ENCODE measurements around the gene AMDHD2. TPM values are rescaled to one million over a fixed set of nuclear protein-coding genes. Genes with fewer than 3 reads are reported as not detected.
A peak's percentile ranks its signal among the peaks of the same experiment; 100 is the strongest.
"Not testable (repeated sequence)": the region's sequence is repeated elsewhere in the genome, so short reads cannot be mapped to it uniquely, and the experiment has no call there.

The AMDHD2 gene
- total RNA-seq, 5 donors from 2014 or later (not counting 1 experiment from before 2014, with no cell fraction given), result 104 to 215 (median 122) TPM

DNA sequence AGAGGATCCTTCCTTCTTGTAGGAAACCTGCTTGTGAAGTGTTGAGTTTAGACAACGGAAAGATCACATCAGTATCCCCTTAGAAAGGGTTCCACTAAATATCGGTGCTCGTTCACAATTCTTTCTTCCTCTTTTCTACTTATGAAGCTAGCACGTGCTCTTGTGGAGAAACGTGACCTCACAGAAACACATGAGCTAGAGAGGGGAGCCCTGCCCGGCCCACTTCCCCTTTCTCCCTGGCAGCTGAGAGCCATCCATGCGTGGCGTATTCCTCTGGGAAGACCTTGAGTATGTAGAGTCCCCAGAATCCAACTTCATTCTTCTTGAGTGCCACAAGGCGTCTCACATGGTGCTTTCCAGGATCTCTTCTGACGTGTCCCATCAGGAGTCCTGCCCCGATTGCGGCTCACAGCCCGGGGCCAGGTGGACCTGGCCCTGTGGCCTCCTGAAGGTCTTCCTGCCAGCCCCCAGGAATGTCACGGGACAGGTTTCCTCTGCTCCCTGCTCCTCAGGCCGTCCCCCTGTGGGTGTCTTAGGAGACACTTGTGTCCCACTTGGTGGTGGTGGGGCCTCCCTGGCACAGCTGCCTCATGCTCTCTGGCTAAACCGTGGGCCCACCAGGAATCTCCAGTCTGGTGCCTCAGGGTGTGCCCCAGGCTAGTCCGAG, 40.1 kb downstream of the AMDHD2 start:
- H3K4me3 ChIP-seq (ENCODE audit: control insufficient read depth in 1 of 2, extremely low read depth in 1 of 2, low read length in 1 of 2); H3K27me3 ChIP-seq (replicated peaks in 1 of 2; ENCODE audit: control insufficient read depth in 2 of 2, extremely low read depth in 1 of 2, insufficient read depth in 2 of 2, low read length in 1 of 2); H3K27ac ChIP-seq (ENCODE audit: low read length); H3K4me1 ChIP-seq (ENCODE audit: control insufficient read depth in 1 of 2, extremely low read depth in 1 of 2, insufficient read depth in 2 of 2, low read length in 2 of 2); CTCF ChIA-PET; H3K27me3 Mint-ChIP-seq; DNase-seq; H3K9me3 ChIP-seq; H3K9me3 Mint-ChIP-seq; H3K4me1 Mint-ChIP-seq; H3K4me3 Mint-ChIP-seq; H3K27ac Mint-ChIP-seq; POLR2A ChIA-PET; H3K36me3 ChIP-seq (ENCODE audit: control insufficient read depth in 2 of 2, extremely low read depth in 1 of 2, insufficient read depth in 1 of 2, low read length in 1 of 2); H3K36me3 Mint-ChIP-seq: not testable (repeated sequence)
- peak in 3 of 4 experiments; percentile 10 to 25 (median 25) for ATAC-seq (replicated peaks in 1 of 4)
- WGBS (ENCODE audit: insufficient coverage), result no CpG with 5 or more reads among the region's 17 CpGs

DNA sequence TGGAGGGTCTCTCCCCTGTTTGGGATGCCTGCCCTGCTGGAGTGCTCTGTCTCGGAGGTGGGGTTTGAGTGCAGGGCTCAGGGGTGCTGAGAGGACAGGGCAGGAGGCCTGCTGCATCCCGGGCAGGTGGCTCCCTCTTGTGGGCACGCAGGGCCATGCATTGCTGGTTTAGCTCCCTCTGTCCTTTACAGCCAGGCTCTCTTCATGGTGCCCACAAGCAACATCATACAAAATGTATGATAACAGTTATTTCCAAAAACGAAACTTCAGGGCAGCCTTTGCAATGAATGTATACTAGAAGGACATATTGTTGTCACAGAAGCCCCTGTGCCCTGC, 40.6 kb downstream of the AMDHD2 start:
- H3K36me3 Mint-ChIP-seq; H3K4me3 Mint-ChIP-seq; H3K27me3 ChIP-seq (replicated peaks in 1 of 2; ENCODE audit: control insufficient read depth in 2 of 2, extremely low read depth in 1 of 2, insufficient read depth in 2 of 2, low read length in 1 of 2); H3K27me3 Mint-ChIP-seq; H3K9me3 ChIP-seq; H3K4me1 ChIP-seq (ENCODE audit: control insufficient read depth in 1 of 2, extremely low read depth in 1 of 2, insufficient read depth in 2 of 2, low read length in 2 of 2); CTCF ChIA-PET; H3K36me3 ChIP-seq (ENCODE audit: control insufficient read depth in 2 of 2, extremely low read depth in 1 of 2, insufficient read depth in 1 of 2, low read length in 1 of 2); H3K4me3 ChIP-seq (ENCODE audit: control insufficient read depth in 1 of 2, extremely low read depth in 1 of 2, low read length in 1 of 2); H3K27ac ChIP-seq (ENCODE audit: low read length); H3K4me1 Mint-ChIP-seq; H3K27ac Mint-ChIP-seq; POLR2A ChIA-PET; H3K9me3 Mint-ChIP-seq: not testable (repeated sequence)
- no CpG with 5 or more reads among the region's 4 CpGs for WGBS (ENCODE audit: insufficient coverage)
- DNase-seq, result peak in 33 of 35 experiments; percentile 19 to 74 (median 57)
- peak; percentile 92 to 95 (median 94) for ATAC-seq (replicated peaks in 1 of 4)

DNA sequence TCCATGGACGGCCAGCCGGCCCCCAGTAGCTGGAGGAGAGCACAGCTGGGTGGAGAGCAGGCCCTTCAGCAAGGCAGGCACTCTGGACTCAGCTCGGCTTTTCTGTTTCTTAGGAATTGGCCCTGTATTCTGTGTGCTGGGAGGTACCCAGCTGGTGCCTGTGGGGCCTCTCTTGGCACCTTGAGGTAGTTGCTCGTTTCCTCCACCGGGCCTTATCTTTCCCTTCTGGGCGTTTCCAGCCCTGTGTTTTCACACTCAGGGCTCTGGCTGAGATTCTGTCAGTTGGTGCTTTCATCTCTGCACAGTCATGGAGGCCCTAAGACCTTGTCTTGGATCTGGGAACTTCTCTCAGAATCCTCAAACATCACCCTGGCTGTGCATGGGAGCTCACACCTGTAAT, 47.3 kb downstream of the AMDHD2 start:
- H3K9me3 ChIP-seq; CTCF ChIA-PET; H3K36me3 ChIP-seq (ENCODE audit: control insufficient read depth in 2 of 2, extremely low read depth in 1 of 2, insufficient read depth in 1 of 2, low read length in 1 of 2); H3K27ac Mint-ChIP-seq; H3K4me3 ChIP-seq (ENCODE audit: control insufficient read depth in 1 of 2, extremely low read depth in 1 of 2, low read length in 1 of 2); DNase-seq; POLR2A ChIA-PET; H3K36me3 Mint-ChIP-seq; H3K4me1 Mint-ChIP-seq; H3K27me3 ChIP-seq (replicated peaks in 1 of 2; ENCODE audit: control insufficient read depth in 2 of 2, extremely low read depth in 1 of 2, insufficient read depth in 2 of 2, low read length in 1 of 2); H3K9me3 Mint-ChIP-seq; H3K4me1 ChIP-seq (ENCODE audit: control insufficient read depth in 1 of 2, extremely low read depth in 1 of 2, insufficient read depth in 2 of 2, low read length in 2 of 2); H3K27ac ChIP-seq (ENCODE audit: low read length); ATAC-seq (replicated peaks in 1 of 4); H3K27me3 Mint-ChIP-seq; H3K4me3 Mint-ChIP-seq: not testable (repeated sequence)
- WGBS (ENCODE audit: insufficient coverage), result no CpG with 5 or more reads among the region's 6 CpGs

DNA sequence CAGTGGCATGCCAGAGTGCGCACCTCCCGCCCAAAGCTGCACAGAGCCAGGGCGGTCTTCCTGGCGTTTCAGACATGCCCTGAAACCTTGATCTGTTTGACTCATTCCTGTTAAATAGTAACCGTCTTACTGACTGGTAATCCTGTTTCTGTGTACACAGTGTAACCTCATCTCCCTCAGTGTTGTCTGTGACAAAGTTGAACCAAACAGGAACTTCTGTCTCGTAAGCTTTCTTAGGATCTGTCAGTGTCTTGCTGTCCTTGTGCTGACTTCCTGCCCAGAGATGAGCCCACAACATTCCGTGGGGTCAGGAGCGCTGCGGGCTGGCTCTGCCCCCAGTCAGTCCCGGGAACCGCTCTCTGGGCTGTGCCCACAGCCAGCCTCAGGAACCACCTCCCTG, 48.4 kb downstream of the AMDHD2 start:
- POLR2A ChIA-PET; H3K27ac ChIP-seq (ENCODE audit: low read length); H3K36me3 ChIP-seq (ENCODE audit: control insufficient read depth in 2 of 2, extremely low read depth in 1 of 2, insufficient read depth in 1 of 2, low read length in 1 of 2); H3K4me1 ChIP-seq (ENCODE audit: control insufficient read depth in 1 of 2, extremely low read depth in 1 of 2, insufficient read depth in 2 of 2, low read length in 2 of 2); H3K9me3 Mint-ChIP-seq; H3K27me3 Mint-ChIP-seq; H3K4me1 Mint-ChIP-seq; CTCF ChIA-PET; H3K4me3 ChIP-seq (ENCODE audit: control insufficient read depth in 1 of 2, extremely low read depth in 1 of 2, low read length in 1 of 2); ATAC-seq (replicated peaks in 1 of 4); H3K9me3 ChIP-seq; H3K27me3 ChIP-seq (replicated peaks in 1 of 2; ENCODE audit: control insufficient read depth in 2 of 2, extremely low read depth in 1 of 2, insufficient read depth in 2 of 2, low read length in 1 of 2); H3K36me3 Mint-ChIP-seq; H3K4me3 Mint-ChIP-seq; H3K27ac Mint-ChIP-seq; DNase-seq: not testable (repeated sequence)
- no CpG with 5 or more reads among the region's 11 CpGs for WGBS (ENCODE audit: insufficient coverage)

DNA sequence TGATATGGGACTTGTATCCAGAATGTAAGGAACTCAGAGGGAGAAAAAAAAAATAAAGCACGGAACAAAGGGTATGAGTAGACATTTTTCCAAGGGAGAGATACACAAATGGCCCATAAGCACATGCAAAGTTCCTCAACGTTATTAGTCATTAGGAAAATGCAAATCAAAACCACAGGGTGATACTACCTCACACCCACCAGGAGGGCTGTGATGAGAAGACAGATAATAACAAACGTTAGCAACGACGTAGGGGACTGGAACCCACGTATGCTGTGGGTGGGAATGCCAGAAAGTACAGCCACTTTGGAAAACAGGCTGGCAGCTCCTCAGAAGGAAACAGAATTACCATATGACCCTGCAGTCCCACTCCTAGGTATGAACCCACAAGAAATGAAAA, 52.5 kb downstream of the AMDHD2 start:
- ATAC-seq (replicated peaks in 1 of 4); H3K27me3 Mint-ChIP-seq; CTCF ChIA-PET; H3K4me3 Mint-ChIP-seq; POLR2A ChIA-PET; H3K36me3 Mint-ChIP-seq; H3K4me3 ChIP-seq (ENCODE audit: control insufficient read depth in 1 of 2, extremely low read depth in 1 of 2, low read length in 1 of 2); H3K27me3 ChIP-seq (replicated peaks in 1 of 2; ENCODE audit: control insufficient read depth in 2 of 2, extremely low read depth in 1 of 2, insufficient read depth in 2 of 2, low read length in 1 of 2); H3K27ac ChIP-seq (ENCODE audit: low read length); H3K36me3 ChIP-seq (ENCODE audit: control insufficient read depth in 2 of 2, extremely low read depth in 1 of 2, insufficient read depth in 1 of 2, low read length in 1 of 2); H3K9me3 ChIP-seq; H3K27ac Mint-ChIP-seq; H3K9me3 Mint-ChIP-seq; DNase-seq; H3K4me1 ChIP-seq (ENCODE audit: control insufficient read depth in 1 of 2, extremely low read depth in 1 of 2, insufficient read depth in 2 of 2, low read length in 2 of 2); H3K4me1 Mint-ChIP-seq: not testable (repeated sequence)
- WGBS (ENCODE audit: insufficient coverage), result no CpG with 5 or more reads among the region's 6 CpGs

DNA sequence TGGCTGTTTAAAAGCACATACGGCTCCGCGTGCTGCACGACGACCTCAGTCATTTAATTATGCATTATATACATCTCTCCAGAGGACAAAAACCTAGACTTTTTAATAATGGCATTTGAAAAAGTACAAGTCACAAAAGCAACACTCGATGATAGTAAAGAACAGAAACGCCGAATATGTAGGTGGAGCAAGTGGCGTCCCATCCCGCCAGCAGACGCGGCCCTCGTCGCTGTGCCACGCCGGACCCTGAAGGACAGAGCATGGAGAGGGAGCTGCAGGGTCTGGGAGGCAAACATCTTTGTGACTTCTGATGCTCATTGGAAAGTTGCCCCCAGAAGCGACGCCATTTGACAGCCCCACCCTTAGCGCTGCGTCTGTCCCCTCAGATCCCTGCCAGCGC, 55.7 kb downstream of the AMDHD2 start:
- H3K36me3 ChIP-seq (ENCODE audit: control insufficient read depth in 2 of 2, extremely low read depth in 1 of 2, insufficient read depth in 1 of 2, low read length in 1 of 2); H3K27me3 ChIP-seq (replicated peaks in 1 of 2; ENCODE audit: control insufficient read depth in 2 of 2, extremely low read depth in 1 of 2, insufficient read depth in 2 of 2, low read length in 1 of 2); DNase-seq; H3K9me3 ChIP-seq; POLR2A ChIA-PET; H3K27ac ChIP-seq (ENCODE audit: low read length); H3K36me3 Mint-ChIP-seq; ATAC-seq (replicated peaks in 1 of 4); CTCF ChIA-PET; H3K9me3 Mint-ChIP-seq; H3K4me1 ChIP-seq (ENCODE audit: control insufficient read depth in 1 of 2, extremely low read depth in 1 of 2, insufficient read depth in 2 of 2, low read length in 2 of 2); H3K4me3 ChIP-seq (ENCODE audit: control insufficient read depth in 1 of 2, extremely low read depth in 1 of 2, low read length in 1 of 2); H3K4me1 Mint-ChIP-seq; H3K4me3 Mint-ChIP-seq; H3K27me3 Mint-ChIP-seq; H3K27ac Mint-ChIP-seq: not testable (repeated sequence)
- WGBS (ENCODE audit: insufficient coverage), result no CpG with 5 or more reads among the region's 21 CpGs

DNA sequence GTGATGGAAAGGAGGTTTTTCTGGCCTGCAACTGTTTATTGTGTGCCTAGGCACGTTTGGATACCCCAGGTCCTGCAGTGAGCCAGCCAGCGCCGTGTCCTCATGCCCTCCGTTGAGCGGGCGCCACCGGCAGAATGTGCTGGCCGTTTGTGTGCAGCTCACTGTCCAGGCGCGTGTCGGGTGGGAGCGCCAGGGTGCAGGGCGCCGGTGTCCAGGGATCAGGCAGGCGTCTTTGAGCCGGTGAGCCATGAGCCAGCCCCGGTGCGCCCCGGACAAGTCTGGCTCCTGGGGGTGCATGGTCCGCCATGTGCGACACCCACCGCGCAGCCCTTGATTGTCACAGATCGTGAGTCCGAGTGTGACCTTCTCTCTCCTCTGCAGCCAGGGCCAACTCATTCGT, 56.9 kb downstream of the AMDHD2 start:
- H3K4me1 ChIP-seq (ENCODE audit: control insufficient read depth in 1 of 2, extremely low read depth in 1 of 2, insufficient read depth in 2 of 2, low read length in 2 of 2); H3K4me1 Mint-ChIP-seq; H3K27ac Mint-ChIP-seq; ATAC-seq (replicated peaks in 1 of 4); H3K36me3 ChIP-seq (ENCODE audit: control insufficient read depth in 2 of 2, extremely low read depth in 1 of 2, insufficient read depth in 1 of 2, low read length in 1 of 2); DNase-seq; H3K4me3 Mint-ChIP-seq; H3K27me3 Mint-ChIP-seq; H3K36me3 Mint-ChIP-seq; POLR2A ChIA-PET; H3K4me3 ChIP-seq (ENCODE audit: control insufficient read depth in 1 of 2, extremely low read depth in 1 of 2, low read length in 1 of 2); H3K27me3 ChIP-seq (replicated peaks in 1 of 2; ENCODE audit: control insufficient read depth in 2 of 2, extremely low read depth in 1 of 2, insufficient read depth in 2 of 2, low read length in 1 of 2); CTCF ChIA-PET; H3K27ac ChIP-seq (ENCODE audit: low read length); H3K9me3 Mint-ChIP-seq; H3K9me3 ChIP-seq: not testable (repeated sequence)
- no CpG with 5 or more reads among the region's 26 CpGs for WGBS (ENCODE audit: insufficient coverage)
